NCI-H1436 (cell line): ENCODE data around the gene ADGRA1.

Experiments
- DNase-seq: peaks from one replicate; lab custom pipeline; 2025; lab: John Stamatoyannopoulos, UW

Gene ADGRA1

GRCh38 chr10:133076274-133077038, 11.3 kb upstream of the ADGRA1 start:
- DNase-seq = no peak

- DNase-seq = no peak
Measured at GRCh38 chr10:133079836-133080682, 7.7 kb upstream of the ADGRA1 start.

- no peak for DNase-seq
Measured at GRCh38 chr10:133080683-133081040, 7.1 kb upstream of the ADGRA1 start.

GRCh38 chr10:133081636-133082035, 6.1 kb upstream of the ADGRA1 start:
- no peak for DNase-seq

- no peak for DNase-seq
Measured at GRCh38 chr10:133082685-133083421, 4.9 kb upstream of the ADGRA1 start.

GRCh38 chr10:133083422-133084100, 4.2 kb upstream of the ADGRA1 start:
- no peak for DNase-seq

- DNase-seq = no peak
Measured at GRCh38 chr10:133084491-133084890, 3.2 kb upstream of the ADGRA1 start.

- no peak for DNase-seq
Measured at GRCh38 chr10:133085251-133086125, 2.2 kb upstream of the ADGRA1 start.

GRCh38 chr10:133086247-133086646, 1.5 kb upstream of the ADGRA1 start:
- no peak for DNase-seq

GRCh38 chr10:133087045-133087678, 562 bp upstream of the ADGRA1 start:
- DNase-seq = no peak

- no peak for DNase-seq
Measured at GRCh38 chr10:133088179-133088955, 643 bp downstream of the ADGRA1 start.

GRCh38 chr10:133088956-133089800, 1.5 kb downstream of the ADGRA1 start:
- no peak for DNase-seq

- no peak for DNase-seq
Measured at GRCh38 chr10:133090101-133090500, 2.4 kb downstream of the ADGRA1 start.

GRCh38 chr10:133090654-133091053, 2.9 kb downstream of the ADGRA1 start:
- no peak for DNase-seq

GRCh38 chr10:133091316-133091715, 3.6 kb downstream of the ADGRA1 start:
- no peak for DNase-seq

- DNase-seq = no peak
Measured at GRCh38 chr10:133093291-133093690, 5.6 kb downstream of the ADGRA1 start.

GRCh38 chr10:133094286-133094685, 6.6 kb downstream of the ADGRA1 start:
- DNase-seq = no peak

- no peak for DNase-seq
Measured at GRCh38 chr10:133094866-133095265, 7.1 kb downstream of the ADGRA1 start.

- DNase-seq = no peak
Measured at GRCh38 chr10:133095586-133095985, 7.9 kb downstream of the ADGRA1 start.
